ENCODE data around the gene MIS18BP1. TPM values are rescaled to one million over a fixed set of nuclear protein-coding genes. Genes with fewer than 3 reads are reported as not detected.

MIS18BP1 gene
- total RNA-seq (2022; extraction: Qiagen RNA extraction) = 14.9 to 30.6 TPM (median 21.6 TPM) in 5 replicates

DNA sequence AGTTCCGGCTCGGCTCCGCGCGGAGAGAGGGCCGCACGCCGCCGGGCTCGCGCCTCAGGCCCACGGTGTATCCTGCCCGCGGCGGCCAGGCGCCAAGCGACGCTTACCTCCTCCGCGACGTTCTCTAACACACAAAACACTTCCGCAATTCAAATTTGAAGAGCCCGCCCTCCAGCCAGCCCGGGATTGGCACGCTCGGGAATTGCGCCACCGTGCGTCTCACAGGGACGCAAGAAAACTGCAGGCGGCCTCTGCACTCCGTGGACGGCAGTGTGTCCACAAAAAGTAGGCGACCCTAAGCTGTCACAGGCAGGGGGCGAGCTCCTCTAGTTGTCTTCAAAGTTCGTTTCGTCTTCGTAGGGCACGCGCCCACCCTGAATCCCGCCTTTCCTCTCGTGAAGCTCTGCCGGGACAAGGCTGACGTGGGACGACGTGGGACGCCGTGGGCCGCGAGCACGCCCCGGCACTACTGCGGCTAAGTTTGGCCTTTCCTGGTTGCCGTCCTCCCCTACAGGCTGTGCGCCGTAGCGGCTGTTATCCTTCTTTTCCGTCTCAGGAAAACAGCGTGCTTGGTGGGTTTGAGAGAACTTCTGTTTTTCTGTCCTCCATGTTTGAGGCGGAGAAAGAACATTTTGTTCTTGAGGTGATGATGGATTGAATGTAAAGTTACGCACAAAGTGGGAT, at the start of gene MIS18BP1:
MIS18BP1 (minus strand) TSS at position 133 of the 684 bp plus-strand sequence. CDS start 5,916 bp downstream, outside the sequence.

Other genes with a start within 250 kb of the MIS18BP1 start
- 16.0 to 23.9 TPM (median 19.8 TPM) in 5 replicates for gene PRPF39, start 169.1 kb downstream of the MIS18BP1 start, total RNA-seq (2022; extraction: Qiagen RNA extraction)
- 112 to 125 TPM (median 121 TPM) in 5 replicates for gene FKBP3, start 118.7 kb downstream of the MIS18BP1 start, total RNA-seq (2022; extraction: Qiagen RNA extraction)
- gene FANCM, start 117.3 kb downstream of the MIS18BP1 start, total RNA-seq (2022; extraction: Qiagen RNA extraction) = 4.8 to 7.2 TPM (median 5.3 TPM) in 5 replicates

All from A549 treated with Hydrocortisone at 1 μM for 4 hours (cell line).